H1 (cell line): ENCODE results near the gene TAS2R13. TPM values are rescaled to one million over a fixed set of nuclear protein-coding genes. Genes with fewer than 3 reads are reported as not detected.

Experiments
- CTCF ChIA-PET: fragments of 300-600 bp; sonication (Branson Sonifier 250); formaldehyde crosslinking; loops from one replicate; lab custom pipeline; 2021; ENCODE audit not compliant: partially characterized antibody; lab: Charles Lee
- POLR2A ChIA-PET: fragments of 300-600 bp; sonication (Branson Sonifier 250); formaldehyde crosslinking; loops from one replicate; lab custom pipeline; 2021; ENCODE audit warnings: inconsistent platforms; ENCODE audit not compliant: partially characterized antibody; lab: Charles Lee
- DNase-seq, 2 experiments: peaks; one replicate each; pipeline versions ENCODE4 v3.0.0 to v3.0.0-alpha.2; 2010 to 2022; ENCODE audit warnings: low spot score in 2 of 2, low read depth in 1 of 2, mixed read lengths in 1 of 2
- FAIRE-seq: peaks from 2 replicates; lab custom pipeline; 2011; peaks lifted over from hg19 to GRCh38; lab: Jason Lieb, UNC
- H2AFZ ChIP-seq: 2 replicates; pipeline ENCODE4 v1.8.1; 2012; ENCODE audit warnings: low read length, inconsistent platforms
- H2AK5ac ChIP-seq: 2 replicates; pipeline ENCODE4 v1.6.1; 2013; ENCODE audit warnings: low read depth, low read length
- H2BK120ac ChIP-seq: replicated peaks from 2 replicates; pipeline ENCODE3; 2013; ENCODE audit warnings: low read depth, low read length, inconsistent platforms
- H2BK12ac ChIP-seq: 2 replicates; pipeline ENCODE4 v1.6.1; 2013; ENCODE audit warnings: low read depth, low read length
- H2BK15ac ChIP-seq: 2 replicates; pipeline ENCODE4 v1.6.1; 2013; ENCODE audit warnings: low read length
- H2BK20ac ChIP-seq: 2 replicates; pipeline ENCODE4 v1.6.1; 2013; ENCODE audit warnings: low read length
- H2BK5ac ChIP-seq: 2 replicates; pipeline ENCODE4 v1.6.1; 2013; ENCODE audit warnings: low read depth, low read length
- H3K14ac ChIP-seq: 2 replicates; pipeline ENCODE4 v1.6.1; 2013; ENCODE audit warnings: inconsistent platforms; ENCODE audit not compliant: insufficient read length
- H3K18ac ChIP-seq: 2 replicates; pipeline ENCODE4 v1.6.1; 2013; ENCODE audit warnings: low read length; ENCODE audit errors: extremely low read depth
- H3K23ac ChIP-seq: 2 replicates; pipeline ENCODE4 v1.6.1; 2013; ENCODE audit warnings: inconsistent platforms; ENCODE audit not compliant: insufficient read length
- H3K23me2 ChIP-seq: 2 replicates; pipeline ENCODE4 v1.6.1; 2013; ENCODE audit warnings: low read depth, low read length
- H3K27ac ChIP-seq: 2 replicates; pipeline ENCODE4 v1.6.1; 2011; ENCODE audit warnings: low read depth, low read length, inconsistent platforms
- H3K27me3 ChIP-seq, 4 experiments: replicated peaks in 1 of 4; 1 replicate in 1 of 4; 2 replicates in 3 of 4; pipeline versions ENCODE4 v1.6.1 to v1.8.1; 2011 to 2013; ENCODE audit warnings: low read length in 3 of 4, mild to moderate bottlenecking in 3 of 4, inconsistent platforms in 2 of 4, mixed read lengths in 2 of 4, moderate library complexity in 1 of 4; ENCODE audit not compliant: control insufficient read depth in 3 of 4, insufficient read depth in 3 of 4; ENCODE audit errors: extremely low read depth in 1 of 4
- H3K36me3 ChIP-seq, 4 experiments: 2 replicates each; pipeline versions ENCODE4 v1.6.1 to v1.8.1; 2011 to 2013; ENCODE audit warnings: mild to moderate bottlenecking in 4 of 4, low read length in 3 of 4, moderate library complexity in 2 of 4, control low read depth in 1 of 4, inconsistent platforms in 1 of 4; ENCODE audit not compliant: insufficient read depth in 4 of 4, control insufficient read depth in 2 of 4
- H3K4ac ChIP-seq: replicated peaks from 2 replicates; pipeline ENCODE3; 2013; ENCODE audit warnings: low read length, low read depth, mixed read lengths, inconsistent platforms; ENCODE audit not compliant: insufficient read length
- H3K4me1 ChIP-seq, 4 experiments: replicated peaks in 1 of 4; 1 replicate in 1 of 4; 2 replicates in 3 of 4; pipeline versions ENCODE4 v1.6.1 to v1.8.1; 2011 to 2013; ENCODE audit warnings: low read length in 3 of 4, inconsistent platforms in 2 of 4, mixed read lengths in 1 of 4; ENCODE audit not compliant: insufficient read depth in 4 of 4, control insufficient read depth in 3 of 4
- H3K4me2 ChIP-seq, 2 experiments: 2 replicates each; pipeline versions ENCODE4 v1.6.1 to v1.8.1; 2011 to 2013; ENCODE audit warnings: low read depth in 2 of 2, low read length in 2 of 2, control low read depth in 1 of 2, inconsistent platforms in 1 of 2, mild to moderate bottlenecking in 1 of 2; ENCODE audit not compliant: insufficient read depth in 1 of 2
- H3K4me3 ChIP-seq, 4 experiments: fragments of 200-600, 300-600 bp in 1 of 4; sonication (generic), shearing (Covaris generic), sonication (Bioruptor Twin) in 1 of 4; 2 replicates each; pipeline versions ENCODE4 v1.5.1 to v1.8.1; 2011 to 2016; ENCODE audit warnings: low read length in 4 of 4, low read depth in 3 of 4, control low read depth in 2 of 4, inconsistent platforms in 2 of 4, mild to moderate bottlenecking in 2 of 4, mixed read lengths in 1 of 4, moderate library complexity in 1 of 4; ENCODE audit not compliant: insufficient read depth in 2 of 4; ENCODE audit errors: extremely low read depth in 1 of 4
- H3K56ac ChIP-seq: replicated peaks from 2 replicates; pipeline ENCODE3; 2013; ENCODE audit warnings: low read depth, mild to moderate bottlenecking, mixed read lengths, low read length, inconsistent platforms; ENCODE audit not compliant: insufficient read length
- H3K79me1 ChIP-seq: 2 replicates; pipeline ENCODE4 v1.6.1; 2013; ENCODE audit warnings: low read depth, low read length, control low read depth
- H3K79me2 ChIP-seq, 2 experiments: 2 replicates each; pipeline versions ENCODE4 v1.6.1 to v1.8.1; 2012 to 2013; ENCODE audit warnings: low read length in 2 of 2, mild to moderate bottlenecking in 2 of 2, inconsistent platforms in 1 of 2; ENCODE audit not compliant: insufficient read depth in 2 of 2, control insufficient read depth in 1 of 2
- H3K9ac ChIP-seq, 4 experiments: replicated peaks in 1 of 4; 1 replicate in 1 of 4; 2 replicates in 3 of 4; pipeline versions ENCODE4 v1.6.1 to v1.8.1; 2011 to 2013; ENCODE audit warnings: low read depth in 3 of 4, low read length in 3 of 4, control low read depth in 2 of 4, mild to moderate bottlenecking in 2 of 4, moderate library complexity in 2 of 4, inconsistent platforms in 1 of 4; ENCODE audit errors: extremely low read depth in 1 of 4
- H3K9me3 ChIP-seq, 2 experiments: 2 replicates each; pipeline versions ENCODE4 v1.6.1 to v1.8.1; 2012 to 2013; ENCODE audit warnings: mild to moderate bottlenecking in 2 of 2, moderate library complexity in 2 of 2, control low read depth in 1 of 2, inconsistent platforms in 1 of 2, low read depth in 1 of 2, low read length in 1 of 2, mixed read lengths in 1 of 2; ENCODE audit not compliant: insufficient read depth in 2 of 2
- H4K20me1 ChIP-seq, 2 experiments: replicated peaks in 1 of 2; 2 replicates each; pipeline versions ENCODE3 to v1.8.1; 2011 to 2013; ENCODE audit warnings: inconsistent platforms in 2 of 2, low read length in 2 of 2, mild to moderate bottlenecking in 1 of 2; ENCODE audit not compliant: insufficient read depth in 2 of 2, control insufficient read depth in 1 of 2
- H4K5ac ChIP-seq: 2 replicates; pipeline ENCODE4 v1.6.1; 2013; ENCODE audit warnings: low read length, low read depth, mixed read lengths, inconsistent platforms; ENCODE audit not compliant: insufficient read length
- H4K8ac ChIP-seq: 2 replicates; pipeline ENCODE4 v1.8.0; 2013; ENCODE audit warnings: mild to moderate bottlenecking, moderate library complexity, low read length, inconsistent platforms; ENCODE audit not compliant: insufficient read depth; ENCODE audit errors: extremely low read depth
- H4K91ac ChIP-seq: replicated peaks from 2 replicates; pipeline ENCODE3; 2013; ENCODE audit warnings: low read length, mixed read lengths, inconsistent platforms; ENCODE audit not compliant: insufficient read length
- BCL11A ChIP-seq, 2 experiments: IDR thresholded peaks; one replicate each; pipeline ENCODE4 v1.6.1; 2011; ENCODE audit warnings: low read depth in 2 of 2, low read length in 2 of 2, mild to moderate bottlenecking in 2 of 2
- CBX5 ChIP-seq: fragments of 300-800, 300-1000 bp; sonication (generic); IDR thresholded peaks from 2 replicates; pipeline ENCODE4 v1.7.1; 2016; ENCODE audit warnings: antibody characterized with exemption, low read length, low read depth
- CREB1 ChIP-seq: IDR thresholded peaks from 2 replicates; pipeline ENCODE4 v1.6.1; 2012; ENCODE audit warnings: inconsistent platforms
- E2F6 ChIP-seq: IDR thresholded peaks from 2 replicates; pipeline ENCODE4 v1.6.1; 2012; ENCODE audit warnings: inconsistent platforms
- EZH2 ChIP-seq: fragments of 200-600 bp; sonication (generic); IDR thresholded peaks from 2 replicates; pipeline ENCODE4 v1.7.1; 2012; ENCODE audit warnings: low read depth, mild to moderate bottlenecking, moderate library complexity, low read length, inconsistent platforms; ENCODE audit not compliant: severe bottlenecking
- KDM4A ChIP-seq: IDR thresholded peaks from one replicate; pipeline ENCODE4 v1.7.1; 2012; ENCODE audit warnings: low read depth, mild to moderate bottlenecking, moderate library complexity, low read length, inconsistent platforms; ENCODE audit not compliant: severe bottlenecking
- RXRA ChIP-seq: IDR thresholded peaks from 2 replicates; pipeline ENCODE4 v1.6.1; 2011; ENCODE audit warnings: low read depth, mild to moderate bottlenecking, low read length, moderate library complexity; ENCODE audit not compliant: insufficient read depth
- SAP30 ChIP-seq: fragments of 300-600 bp; sonication (generic); IDR thresholded peaks from 2 replicates; pipeline ENCODE4 v1.7.1; 2012; ENCODE audit warnings: low read length, moderate library complexity, mild to moderate bottlenecking, inconsistent platforms; ENCODE audit not compliant: insufficient read depth, insufficient replicate concordance
- SIN3A ChIP-seq, 2 experiments: IDR thresholded peaks in 1 of 2; conservative IDR thresholded peaks in 1 of 2; 2 replicates each; pipeline ENCODE4 v1.6.1; 2011 to 2012; ENCODE audit warnings: low read length in 2 of 2, improper control_type of control experiment in 1 of 2, low read depth in 1 of 2, mild to moderate bottlenecking in 1 of 2
- TAF1 ChIP-seq: IDR thresholded peaks from 2 replicates; pipeline ENCODE4 v1.6.1; 2011; ENCODE audit warnings: mild to moderate bottlenecking, low read depth, low read length
- TCF12 ChIP-seq: IDR thresholded peaks from 2 replicates; pipeline ENCODE4 v1.6.1; 2011; ENCODE audit warnings: low read depth, mild to moderate bottlenecking, low read length
- WGBS, 2 experiments: shearing (Covaris generic) in 1 of 2; methylation state at CpG; one replicate each; pipeline versions ENCODE4 v1.1.6 to v1.1.7; 2013 to 2015; ENCODE audit warnings: low lambda C conversion rate in 2 of 2, mixed read lengths in 2 of 2, inconsistent platforms in 1 of 2, low coverage in 1 of 2, missing lambda C conversion rate in 1 of 2; ENCODE audit not compliant: insufficient replicate concordance in 2 of 2, insufficient coverage in 1 of 2, insufficient read length in 1 of 2; ENCODE audit errors: extremely low coverage in 1 of 2, missing lambda C conversion rate in 1 of 2; 5-methylcytosine and 5-hydroxymethylcytosine counted together
- polyA plus RNA-seq, 7 experiments: library from polyadenylated mRNA; depleted of rRNA in 3 of 7; stranded (reverse) in 5 of 7; unstranded in 2 of 7; fragments of >200 nt in 5 of 7; fragments of 200-250 nt in 2 of 7; gene quantifications; 1 replicate in 5 of 7; 2 replicates in 1 of 7; 4 replicates in 1 of 7; pipeline versions ENCODE4 v1.2.1 to v1.2.3, GENCODE V29; 2011 to 2013; ENCODE audit warnings: missing spikeins in 2 of 7, mixed read lengths in 2 of 7
- total RNA-seq: library from RNA; stranded (reverse); fragmentation: NEBNext Ultra II Directional; extraction: Animal tissue kit (Norgen Biotek cat#: 25700); gene quantifications from 2 replicates; pipeline ENCODE4 v1.2.1, GENCODE V29; 2021

The TAS2R13 gene
- total and polyA plus RNA-seq, 2 of the 8 experiments (the other 6 are each of a cell fraction or from before 2014, with no cell fraction given): 0.09 to 0.17 TPM

GRCh38 chr12:10919809-10920208 is 10.4 kb upstream of the TAS2R13 start:
- H3K18ac ChIP-seq: no peak overlapping the region

More at GRCh38 chr12:10919809-10920208, 10.4 kb upstream of the TAS2R13 start:
- H3K79me2 ChIP-seq: no peaks in the 10 kb centered on the region
- no peak overlapping the region for H3K56ac ChIP-seq
- H4K8ac ChIP-seq: no peak overlapping the region
- H3K9ac ChIP-seq: no peak overlapping the region
- no peak overlapping the region for H2AFZ ChIP-seq
- no peak for DNase-seq
- no peaks in the 10 kb centered on the region for H3K36me3 ChIP-seq
- no peak overlapping the region for H2AK5ac ChIP-seq
- ChIA-PET POLR2A (no interaction called here), CTCF (interaction anchor here (0.8 kb wide), 1 partner anchor 22 kb away, joined by 3 read pairs; no protein-coding TSS in a partner anchor)
- no peaks in the 10 kb centered on the region for H4K20me1 ChIP-seq
- H3K27me3 ChIP-seq: peaks cover 0 to 1% (median 0%) of the 10 kb centered on the region in 4 experiments; a peak in 1 of 7 replicates
- no peaks in the 10 kb centered on the region for H3K23me2 ChIP-seq
- H3K4me3 ChIP-seq: no peak overlapping the region
- H3K14ac ChIP-seq: no peak overlapping the region
- no peak overlapping the region for H3K4ac ChIP-seq
- H3K79me1 ChIP-seq: no peaks in the 10 kb centered on the region
- H3K4me1 ChIP-seq: no peaks in the 10 kb centered on the region
- FAIRE-seq: no peak
- H3K23ac ChIP-seq: no peak overlapping the region
- H3K4me2 ChIP-seq: no peak overlapping the region
- WGBS, 2 experiments: 94% methylated on average over 1 of the region's 1 CpG; no CpG with 5 or more reads in 1 of the 2 experiments
- H4K91ac ChIP-seq: no peak overlapping the region
- H4K5ac ChIP-seq: no peak overlapping the region
- TF ChIP-seq E2F6 (no peak), BCL11A (IDR thresholded peaks at IDR 0.05; ENCODE audit: low read depth in 2 of 2, low read length in 2 of 2) (no peak), TAF1 (no peak), SIN3A (conservative IDR thresholded peaks at IDR 0.05 in 1 of 2, IDR thresholded peaks at IDR 0.05 in 1 of 2; ENCODE audit: low read depth in 1 of 2, low read length in 2 of 2) (no peak), CBX5 (no peak), KDM4A (no peak), TCF12 (no peak), SAP30 (no peak), CREB1 (no peak), RXRA (no peak), EZH2 (no peak)
- no peak overlapping the region for H2BK20ac ChIP-seq
- H2BK5ac ChIP-seq: no peak overlapping the region
- no peak overlapping the region for H3K27ac ChIP-seq
- no peak overlapping the region for H2BK12ac ChIP-seq
- H3K9me3 ChIP-seq: no peaks in the 10 kb centered on the region
- H2BK120ac ChIP-seq: no peak overlapping the region
- no peak overlapping the region for H2BK15ac ChIP-seq
